Ramos (cell line): ENCODE data around the gene GET4.

Source experiments
- in situ Hi-C: fragments of 300-500 bp; cut with MboI; formaldehyde crosslinking; loops from one replicate; pipeline ENCODE4 v1.14.3; 2022; ENCODE audit warnings: low sequenced_read_pairs; ENCODE audit not compliant: unreplicated experiment

Gene GET4

GRCh38 chr7:876077-876971 is at the start of gene GET4:
GET4 (plus strand) TSS chr7:876554; CDS start chr7:876646, 92 bp downstream.
- in situ Hi-C loops, result no loop called here

GRCh38 chr7:828793-829561 is 47.4 kb upstream of the GET4 start:
- in situ Hi-C loops, result no loop called here

- in situ Hi-C loops, result no loop called here
These were observed 46.3 kb upstream of the GET4 start for GRCh38 chr7:830069-830468.

- in situ Hi-C loops, result no loop called here
These were observed 44.7 kb upstream of the GET4 start for GRCh38 chr7:831596-832166.

GRCh38 chr7:832167-832967 is 44.0 kb upstream of the GET4 start, which contains the start of gene SUN1:
SUN1 (plus strand) TSS chr7:832476; CDS start chr7:832525, 49 bp downstream.
- in situ Hi-C loops, result no loop called here

GRCh38 chr7:832968-833424 is 43.4 kb upstream of the GET4 start:
- in situ Hi-C loops, result no loop called here

- in situ Hi-C loops, result no loop called here
These were observed 42.6 kb upstream of the GET4 start for GRCh38 chr7:833601-834258.

GRCh38 chr7:834277-834676 is 42.1 kb upstream of the GET4 start:
- in situ Hi-C loops, result no loop called here

GRCh38 chr7:835021-835420 is 41.3 kb upstream of the GET4 start:
- in situ Hi-C loops, result no loop called here

GRCh38 chr7:835485-836401 is 40.6 kb upstream of the GET4 start:
- in situ Hi-C loops, result no loop called here

GRCh38 chr7:836429-836828 is 39.9 kb upstream of the GET4 start:
- in situ Hi-C loops, result no loop called here

GRCh38 chr7:837001-837400 is 39.4 kb upstream of the GET4 start:
- in situ Hi-C loops, result no loop called here

GRCh38 chr7:840001-840600 is 36.3 kb upstream of the GET4 start:
- in situ Hi-C loops, result no loop called here

GRCh38 chr7:841943-842342 is 34.4 kb upstream of the GET4 start:
- in situ Hi-C loops, result no loop called here

- in situ Hi-C loops, result no loop called here
These were observed 33.8 kb upstream of the GET4 start for GRCh38 chr7:842431-843031.

- in situ Hi-C loops, result no loop called here
These were observed 33.1 kb upstream of the GET4 start for GRCh38 chr7:843230-843629.

- in situ Hi-C loops, result no loop called here
These were observed 32.3 kb upstream of the GET4 start for GRCh38 chr7:844043-844442.

- in situ Hi-C loops, result no loop called here
These were observed 31.8 kb upstream of the GET4 start for GRCh38 chr7:844514-844913.
